ENCODE results near the gene MARK3. TPM values are rescaled to one million over a fixed set of nuclear protein-coding genes. Genes with fewer than 3 reads are reported as not detected.

MARK3 gene
- total RNA-seq, 1 experiment from 2014 or later, result 78.0 TPM

DNA sequence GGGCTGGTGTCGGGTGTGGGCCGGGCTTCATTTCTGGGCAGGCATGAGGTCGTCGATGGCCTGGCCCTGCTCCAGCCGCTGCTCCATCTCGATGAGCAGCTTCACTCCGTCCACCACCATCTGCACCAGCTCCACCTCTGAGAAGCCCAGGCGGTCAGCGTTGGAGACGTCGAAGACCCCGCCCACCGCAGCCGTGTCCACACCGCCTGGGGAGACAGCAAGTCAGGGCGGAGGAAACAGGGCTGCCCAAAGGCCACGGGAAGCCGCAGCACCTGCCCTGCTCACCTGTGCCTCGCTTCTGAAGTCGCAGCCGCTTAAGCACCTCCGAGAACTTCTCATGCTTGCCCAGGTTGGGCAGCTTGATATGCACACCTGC lies 134.6 kb downstream of the MARK3 start:
- Histone ChIP-seq H3K27me3 (replicated peaks; ENCODE audit: control insufficient read depth, insufficient read depth, low read length) (no peaks in the 10 kb centered on the region), H3K4me3 (ENCODE audit: low read depth, low read length) (peak overlapping the region; percentile 95), H3K9me3 (no peaks in the 10 kb centered on the region), H3K4me1 (peaks cover 32% of the 10 kb centered on the region), H3K36me3 (ENCODE audit: control insufficient read depth, insufficient read depth, low read length) (peaks cover 9% of the 10 kb centered on the region)
- no peaks in the 10 kb centered on the region for H3K9me3 Mint-ChIP-seq (ENCODE audit: unreplicated experiment)
- intact Hi-C loops (cut with micrococcal nuclease; ENCODE audit: unreplicated experiment), result no loop called here
- TSS peak; percentile 77 for BruUV-seq (replicated peaks)
- H3K4me1 Mint-ChIP-seq (ENCODE audit: low read depth, unreplicated experiment), result peaks cover 13% of the 10 kb centered on the region
- TF ChIP-seq, protein P1, sequence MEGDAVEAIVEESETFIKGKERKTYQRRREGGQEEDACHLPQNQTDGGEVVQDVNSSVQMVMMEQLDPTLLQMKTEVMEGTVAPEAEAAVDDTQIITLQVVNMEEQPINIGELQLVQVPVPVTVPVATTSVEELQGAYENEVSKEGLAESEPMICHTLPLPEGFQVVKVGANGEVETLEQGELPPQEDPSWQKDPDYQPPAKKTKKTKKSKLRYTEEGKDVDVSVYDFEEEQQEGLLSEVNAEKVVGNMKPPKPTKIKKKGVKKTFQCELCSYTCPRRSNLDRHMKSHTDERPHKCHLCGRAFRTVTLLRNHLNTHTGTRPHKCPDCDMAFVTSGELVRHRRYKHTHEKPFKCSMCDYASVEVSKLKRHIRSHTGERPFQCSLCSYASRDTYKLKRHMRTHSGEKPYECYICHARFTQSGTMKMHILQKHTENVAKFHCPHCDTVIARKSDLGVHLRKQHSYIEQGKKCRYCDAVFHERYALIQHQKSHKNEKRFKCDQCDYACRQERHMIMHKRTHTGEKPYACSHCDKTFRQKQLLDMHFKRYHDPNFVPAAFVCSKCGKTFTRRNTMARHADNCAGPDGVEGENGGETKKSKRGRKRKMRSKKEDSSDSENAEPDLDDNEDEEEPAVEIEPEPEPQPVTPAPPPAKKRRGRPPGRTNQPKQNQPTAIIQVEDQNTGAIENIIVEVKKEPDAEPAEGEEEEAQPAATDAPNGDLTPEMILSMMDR (IDR thresholded peaks at IDR 0.05; ENCODE audit: insufficient read depth in 1 of 2, low read depth in 1 of 2, low read length in 1 of 2, severe bottlenecking in 1 of 2, unreplicated experiment in 1 of 2), result no peak
- H3K27me3 Mint-ChIP-seq (ENCODE audit: insufficient read depth, unreplicated experiment), result no peaks in the 10 kb centered on the region
- peaks cover 48% of the 10 kb centered on the region for H3K36me3 Mint-ChIP-seq (ENCODE audit: insufficient read depth, unreplicated experiment)
- H3K4me3 Mint-ChIP-seq (ENCODE audit: unreplicated experiment), result peak overlapping the region; percentile 74
- ChIA-PET CTCF (interaction anchor here (0.6 to 2.8 kb wide), 4 partner anchors 23 to 42 kb away, joined by 4 to 49 read pairs (median 12); no protein-coding TSS in a partner anchor), POLR2A (no interaction called here)
- no peak for DNase-seq
- H3K27ac Mint-ChIP-seq (ENCODE audit: unreplicated experiment), result peak overlapping the region; percentile 40

DNA sequence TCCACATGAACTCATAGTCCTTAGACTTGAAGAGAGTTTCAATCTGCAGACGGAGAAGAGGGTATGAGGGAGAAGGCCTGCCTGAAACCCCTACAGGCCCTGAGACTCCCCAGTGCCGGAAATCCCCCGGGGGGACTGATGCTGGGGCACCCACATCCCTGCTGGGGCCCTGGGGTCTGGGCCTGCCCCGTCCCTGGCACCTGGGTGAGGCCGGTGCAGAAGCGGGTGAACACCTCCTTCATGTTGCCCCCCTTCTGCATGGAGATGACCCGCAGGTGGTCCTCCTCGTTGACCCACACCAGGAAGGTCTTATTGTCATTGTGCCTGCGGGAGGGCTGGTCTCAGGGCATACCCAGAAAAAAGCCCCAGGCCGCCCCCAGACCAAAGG lies 135.0 kb downstream of the MARK3 start:
- H3K27ac Mint-ChIP-seq (ENCODE audit: unreplicated experiment), result peak overlapping the region; percentile 40
- CTCF ChIA-PET, result no interaction called here

DNA sequence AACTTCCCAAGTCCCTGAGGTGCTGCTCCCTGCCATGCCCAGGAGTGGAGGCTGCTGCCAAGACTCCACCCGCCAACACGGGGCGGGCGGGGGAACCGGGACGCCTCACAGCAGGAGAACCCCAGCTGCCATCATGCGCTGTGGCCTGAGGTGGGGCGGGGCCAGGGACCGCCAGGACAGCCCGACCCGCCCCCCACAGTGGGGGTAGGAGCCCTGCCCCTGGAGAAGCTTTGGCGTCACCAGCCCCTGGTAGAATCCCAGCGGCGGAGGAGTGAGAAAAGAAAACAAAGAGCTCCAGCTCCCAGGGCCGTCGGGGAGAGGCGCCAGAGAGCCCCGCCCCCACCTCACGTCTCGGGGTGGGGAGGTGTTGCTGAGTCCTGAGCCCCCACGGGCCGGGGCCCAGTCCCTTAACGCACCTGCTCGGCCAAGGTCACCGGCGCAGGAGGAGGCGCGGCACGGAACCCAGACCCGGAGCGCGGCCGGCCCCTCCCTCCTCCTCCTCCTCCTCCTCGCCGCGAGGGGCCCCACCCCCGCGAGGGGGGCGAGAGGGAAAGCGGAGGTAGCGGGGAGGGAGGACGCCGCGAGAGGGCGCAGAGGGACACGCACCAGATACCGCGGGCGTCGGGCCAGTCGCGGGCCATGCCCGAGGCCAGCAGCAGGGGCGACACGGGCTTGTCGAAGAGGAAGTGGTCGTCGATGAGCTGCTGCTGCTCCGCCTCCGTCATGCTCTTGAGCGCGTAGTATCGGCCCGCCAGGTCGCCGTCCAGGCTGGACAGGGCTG lies 135.6 kb downstream of the MARK3 start:
- DNase-seq, result no peak
- TF ChIP-seq, protein P1 (IDR thresholded peaks at IDR 0.05; ENCODE audit: insufficient read depth in 1 of 2, low read depth in 1 of 2, low read length in 1 of 2, severe bottlenecking in 1 of 2, unreplicated experiment in 1 of 2), result no peak
- H3K36me3 ChIP-seq (ENCODE audit: control insufficient read depth, insufficient read depth, low read length), result peaks cover 9% of the 10 kb centered on the region
- no TSS peak for BruUV-seq (replicated peaks)
- peaks cover 40% of the 10 kb centered on the region for H3K4me1 ChIP-seq
- peaks cover 23% of the 10 kb centered on the region for H3K4me1 Mint-ChIP-seq (ENCODE audit: low read depth, unreplicated experiment)
- no peaks in the 10 kb centered on the region for H3K9me3 ChIP-seq
- peaks cover 52% of the 10 kb centered on the region for H3K36me3 Mint-ChIP-seq (ENCODE audit: insufficient read depth, unreplicated experiment)
- no peak overlapping the region for H3K27ac Mint-ChIP-seq (ENCODE audit: unreplicated experiment)
- intact Hi-C loops (cut with micrococcal nuclease; ENCODE audit: unreplicated experiment), result no loop called here
- ChIA-PET POLR2A (no interaction called here), CTCF (interaction anchor here (0.7 kb wide), 1 partner anchor 26 kb away, joined by 3 read pairs; no protein-coding TSS in a partner anchor)
- peak overlapping the region; percentile 95 for H3K4me3 ChIP-seq (ENCODE audit: low read depth, low read length)
- no peaks in the 10 kb centered on the region for H3K27me3 ChIP-seq (replicated peaks; ENCODE audit: control insufficient read depth, insufficient read depth, low read length)
- no peaks in the 10 kb centered on the region for H3K9me3 Mint-ChIP-seq (ENCODE audit: unreplicated experiment)
- H3K4me3 Mint-ChIP-seq (ENCODE audit: unreplicated experiment), result peak overlapping the region; percentile 74
- H3K27me3 Mint-ChIP-seq (ENCODE audit: insufficient read depth, unreplicated experiment), result no peaks in the 10 kb centered on the region

More for the DNA sequence above, 135.0 kb downstream of the MARK3 start:
- POLR2A ChIA-PET, result no interaction called here
- Histone ChIP-seq H3K27me3 (replicated peaks; ENCODE audit: control insufficient read depth, insufficient read depth, low read length) (no peaks in the 10 kb centered on the region), H3K36me3 (ENCODE audit: control insufficient read depth, insufficient read depth, low read length) (peaks cover 9% of the 10 kb centered on the region), H3K4me3 (ENCODE audit: low read depth, low read length) (peak overlapping the region; percentile 95), H3K9me3 (no peaks in the 10 kb centered on the region), H3K4me1 (peaks cover 34% of the 10 kb centered on the region)
- TF ChIP-seq, protein P1 (IDR thresholded peaks at IDR 0.05; ENCODE audit: insufficient read depth in 1 of 2, low read depth in 1 of 2, low read length in 1 of 2, severe bottlenecking in 1 of 2, unreplicated experiment in 1 of 2), result no peak
- H3K9me3 Mint-ChIP-seq (ENCODE audit: unreplicated experiment), result no peaks in the 10 kb centered on the region
- peaks cover 17% of the 10 kb centered on the region for H3K4me1 Mint-ChIP-seq (ENCODE audit: low read depth, unreplicated experiment)
- no peaks in the 10 kb centered on the region for H3K27me3 Mint-ChIP-seq (ENCODE audit: insufficient read depth, unreplicated experiment)
- DNase-seq, result no peak
- BruUV-seq (replicated peaks), result no TSS peak
- peaks cover 48% of the 10 kb centered on the region for H3K36me3 Mint-ChIP-seq (ENCODE audit: insufficient read depth, unreplicated experiment)
- intact Hi-C loops (cut with micrococcal nuclease; ENCODE audit: unreplicated experiment), result no loop called here
- H3K4me3 Mint-ChIP-seq (ENCODE audit: unreplicated experiment), result peak overlapping the region; percentile 74

Data from Caco-2 (cell line).